Measurements from ENCODE around the gene PRKG1. TPM values are rescaled to one million over a fixed set of nuclear protein-coding genes. Genes with fewer than 3 reads are reported as not detected.

PRKG1 gene
- total RNA-seq, 4 donors from 2014 or later, result 26.5 to 72.3 (median 58.1) TPM

DNA sequence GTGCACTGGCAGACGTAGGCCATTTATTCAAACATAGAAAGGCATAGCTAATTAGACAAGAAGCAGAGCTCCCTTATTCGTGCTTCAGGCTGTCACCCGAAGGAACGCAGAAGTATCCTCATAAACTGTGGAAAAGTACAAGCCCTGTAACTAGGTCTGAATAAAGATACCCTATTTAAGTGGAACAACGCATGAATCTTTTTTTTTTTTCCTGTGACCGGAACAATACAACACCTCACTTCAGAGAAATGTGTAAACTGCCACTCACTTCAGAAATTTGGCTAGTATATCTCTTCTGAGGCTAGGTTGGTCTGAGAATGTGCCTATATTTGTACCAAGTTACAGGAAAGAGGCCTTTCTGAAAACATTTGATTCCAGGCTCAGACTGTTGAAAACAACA, 633.1 kb downstream of the PRKG1 start:
- Histone ChIP-seq H3K4me3 (replicated peaks in 1 of 3) (no peak overlapping the region), H3K4me1 (no peaks in the 10 kb centered on the region), H3K9me3 (no peaks in the 10 kb centered on the region), H3K27me3 (no peaks in the 10 kb centered on the region), H3K36me3 (no peaks in the 10 kb centered on the region), H3K27ac (no peak overlapping the region)
- no peak for DNase-seq
- 81 to 93% methylated on average over 6 of the region's 6 CpGs for WGBS, 2 donors
- TF ChIP-seq, protein P1, sequence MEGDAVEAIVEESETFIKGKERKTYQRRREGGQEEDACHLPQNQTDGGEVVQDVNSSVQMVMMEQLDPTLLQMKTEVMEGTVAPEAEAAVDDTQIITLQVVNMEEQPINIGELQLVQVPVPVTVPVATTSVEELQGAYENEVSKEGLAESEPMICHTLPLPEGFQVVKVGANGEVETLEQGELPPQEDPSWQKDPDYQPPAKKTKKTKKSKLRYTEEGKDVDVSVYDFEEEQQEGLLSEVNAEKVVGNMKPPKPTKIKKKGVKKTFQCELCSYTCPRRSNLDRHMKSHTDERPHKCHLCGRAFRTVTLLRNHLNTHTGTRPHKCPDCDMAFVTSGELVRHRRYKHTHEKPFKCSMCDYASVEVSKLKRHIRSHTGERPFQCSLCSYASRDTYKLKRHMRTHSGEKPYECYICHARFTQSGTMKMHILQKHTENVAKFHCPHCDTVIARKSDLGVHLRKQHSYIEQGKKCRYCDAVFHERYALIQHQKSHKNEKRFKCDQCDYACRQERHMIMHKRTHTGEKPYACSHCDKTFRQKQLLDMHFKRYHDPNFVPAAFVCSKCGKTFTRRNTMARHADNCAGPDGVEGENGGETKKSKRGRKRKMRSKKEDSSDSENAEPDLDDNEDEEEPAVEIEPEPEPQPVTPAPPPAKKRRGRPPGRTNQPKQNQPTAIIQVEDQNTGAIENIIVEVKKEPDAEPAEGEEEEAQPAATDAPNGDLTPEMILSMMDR (IDR thresholded peaks at IDR 0.05), result no peak
- no peak for TF ChIP-seq POLR2A (IDR thresholded peaks at IDR 0.05)
- intact Hi-C loops (cut with DNase I), result no loop called here

DNA sequence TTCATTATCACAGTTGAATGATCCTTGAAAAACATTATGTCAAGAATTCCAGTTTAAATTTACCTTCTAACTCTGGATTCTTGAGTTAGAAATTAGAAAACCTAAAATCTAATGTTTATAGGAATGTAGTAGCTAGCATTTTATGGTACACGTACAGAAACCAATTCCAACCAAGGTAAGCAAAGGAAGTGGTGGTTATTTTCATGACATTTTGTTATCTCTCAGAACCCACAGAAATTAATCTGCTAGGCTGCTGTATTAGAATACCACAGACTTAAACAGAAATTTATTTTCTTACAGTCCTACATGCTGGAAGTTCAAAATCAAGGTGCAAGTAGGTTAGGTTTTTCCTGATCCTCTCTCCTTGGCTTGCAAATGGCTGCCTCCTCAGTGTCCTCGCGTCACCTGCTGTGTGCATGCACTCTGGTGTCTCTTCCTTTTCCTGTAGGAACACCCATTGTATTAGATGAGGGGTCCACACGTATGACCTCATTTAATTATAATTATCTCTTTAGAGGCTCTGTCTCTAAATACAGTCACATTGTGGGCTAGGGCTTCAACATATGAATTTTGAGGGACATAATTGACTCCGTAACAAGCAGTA, 633.6 kb downstream of the PRKG1 start:
- Histone ChIP-seq H3K4me3 (replicated peaks in 1 of 3) (no peak overlapping the region), H3K27me3 (no peaks in the 10 kb centered on the region), H3K9me3 (no peaks in the 10 kb centered on the region), H3K27ac (no peak overlapping the region), H3K36me3 (no peaks in the 10 kb centered on the region), H3K4me1 (no peaks in the 10 kb centered on the region)
- 84 to 87% methylated on average over 5 of the region's 5 CpGs for WGBS, 2 donors
- no peak for DNase-seq
- TF ChIP-seq, protein P1 (IDR thresholded peaks at IDR 0.05), result no peak
- TF ChIP-seq POLR2A (IDR thresholded peaks at IDR 0.05), result no peak
- intact Hi-C loops (cut with DNase I), result no loop called here

DNA sequence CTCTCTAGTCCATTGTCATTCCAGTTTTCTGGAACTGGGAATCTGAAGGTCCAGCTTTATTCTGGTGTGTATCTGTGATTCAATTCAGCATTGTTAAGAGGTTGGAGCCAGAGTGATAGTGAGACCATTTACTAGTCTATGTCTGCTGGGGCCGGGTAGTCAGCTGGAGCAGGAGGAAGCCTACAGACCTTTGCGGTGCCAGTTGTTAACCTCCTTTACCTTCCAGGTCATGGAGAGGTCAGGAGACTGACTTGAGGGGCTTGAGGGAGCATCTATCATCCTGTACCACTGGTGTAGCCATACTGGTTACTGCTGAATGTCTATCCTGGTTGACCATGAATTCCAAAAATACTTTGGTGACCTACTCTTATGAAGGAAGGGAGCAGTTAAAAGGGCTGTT, 634.3 kb downstream of the PRKG1 start:
- Histone ChIP-seq H3K27ac (no peak overlapping the region), H3K4me1 (no peaks in the 10 kb centered on the region), H3K36me3 (no peaks in the 10 kb centered on the region), H3K4me3 (replicated peaks in 1 of 3) (no peak overlapping the region), H3K9me3 (no peaks in the 10 kb centered on the region), H3K27me3 (no peaks in the 10 kb centered on the region)
- no peak for DNase-seq
- intact Hi-C loops (cut with DNase I), result no loop called here
- WGBS, 2 donors, result 88 to 100% methylated on average over 2 of the region's 2 CpGs
- no peak for TF ChIP-seq POLR2A (IDR thresholded peaks at IDR 0.05)
- TF ChIP-seq, protein P1 (IDR thresholded peaks at IDR 0.05), result no peak

DNA sequence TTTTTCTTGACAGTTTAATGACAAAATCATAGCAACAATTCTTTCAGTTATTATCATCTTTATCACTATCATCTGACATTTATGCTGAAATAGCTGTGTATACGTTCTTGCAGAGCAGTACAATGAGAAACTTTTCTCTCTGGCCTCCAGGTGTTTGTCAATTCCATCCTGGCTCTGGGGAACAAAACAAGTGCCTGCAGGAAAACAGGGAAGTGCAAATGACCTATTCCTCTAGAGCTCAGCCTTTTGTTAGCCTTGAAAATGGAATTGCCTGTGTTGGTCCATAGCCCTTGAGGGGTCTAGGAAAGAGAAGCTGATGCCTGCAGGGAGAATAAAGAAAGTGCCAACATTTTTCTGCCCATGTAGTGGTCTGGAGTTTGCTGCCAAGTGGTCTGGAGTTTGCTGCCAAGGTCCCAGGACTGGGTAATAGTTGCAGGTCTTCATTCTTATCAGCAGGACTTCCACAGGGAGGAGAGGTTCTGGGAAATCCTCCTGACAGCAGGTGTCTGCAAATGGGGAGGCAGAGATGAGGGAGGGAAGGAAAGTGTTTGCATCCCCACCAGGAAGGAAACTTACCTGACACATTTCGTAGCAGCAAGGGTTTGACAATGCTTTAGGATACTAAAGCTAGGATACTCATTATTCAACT, 635.2 kb downstream of the PRKG1 start:
- TF ChIP-seq, protein P1 (IDR thresholded peaks at IDR 0.05), result no peak
- no peak for TF ChIP-seq POLR2A (IDR thresholded peaks at IDR 0.05)
- Histone ChIP-seq H3K4me1 (no peaks in the 10 kb centered on the region), H3K4me3 (replicated peaks in 1 of 3) (no peak overlapping the region), H3K36me3 (no peaks in the 10 kb centered on the region), H3K27ac (no peak overlapping the region), H3K27me3 (no peaks in the 10 kb centered on the region), H3K9me3 (no peaks in the 10 kb centered on the region)
- no peak for DNase-seq
- intact Hi-C loops (cut with DNase I), result no loop called here
- 91 to 92% methylated on average over 2 of the region's 2 CpGs for WGBS, 2 donors

DNA sequence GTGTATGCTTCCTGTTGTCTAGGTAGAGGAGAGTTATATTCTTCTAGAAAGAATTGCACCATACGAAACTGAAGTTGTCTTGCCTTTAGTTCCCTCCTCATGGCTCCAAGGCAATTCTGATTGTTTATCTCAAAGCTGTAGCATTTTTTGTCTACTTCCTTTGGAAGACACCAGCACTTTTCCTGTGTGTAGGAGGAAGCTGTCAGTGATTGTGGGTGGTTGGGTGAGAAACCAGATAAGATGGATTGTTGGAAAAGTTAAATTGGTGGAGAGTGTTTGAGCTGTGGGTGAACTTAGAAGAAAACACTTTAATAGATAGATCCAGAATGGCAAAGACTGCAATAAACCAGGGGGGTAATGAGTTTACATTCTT, 637.2 kb downstream of the PRKG1 start:
- H3K36me3 ChIP-seq, result no peaks in the 10 kb centered on the region
- no peaks in the 10 kb centered on the region for H3K9me3 ChIP-seq
- no peak overlapping the region for H3K4me3 ChIP-seq (replicated peaks in 1 of 3)
- TF ChIP-seq, protein P1 (IDR thresholded peaks at IDR 0.05), result no peak
- no peak for TF ChIP-seq POLR2A (IDR thresholded peaks at IDR 0.05)
- no peak overlapping the region for H3K27ac ChIP-seq
- no peak for DNase-seq
- WGBS, 2 donors, result 70% methylated on average over 1 of the region's 1 CpG
- intact Hi-C loops (cut with DNase I), result no loop called here
- no peaks in the 10 kb centered on the region for H3K4me1 ChIP-seq
- no peaks in the 10 kb centered on the region for H3K27me3 ChIP-seq
